Islet of Langerhans (tissue), 1 donor: ENCODE measurements around the gene ZNF267.
"Not testable (repeated sequence)": the region's sequence is repeated elsewhere in the genome, so short reads cannot be mapped to it uniquely, and the experiment has no call there.

ENCODE experiments used
- FAIRE-seq: peaks from one replicate; lab custom pipeline; 2011; peaks lifted over from hg19 to GRCh38; lab: Jason Lieb, UNC

Gene ZNF267

DNA sequence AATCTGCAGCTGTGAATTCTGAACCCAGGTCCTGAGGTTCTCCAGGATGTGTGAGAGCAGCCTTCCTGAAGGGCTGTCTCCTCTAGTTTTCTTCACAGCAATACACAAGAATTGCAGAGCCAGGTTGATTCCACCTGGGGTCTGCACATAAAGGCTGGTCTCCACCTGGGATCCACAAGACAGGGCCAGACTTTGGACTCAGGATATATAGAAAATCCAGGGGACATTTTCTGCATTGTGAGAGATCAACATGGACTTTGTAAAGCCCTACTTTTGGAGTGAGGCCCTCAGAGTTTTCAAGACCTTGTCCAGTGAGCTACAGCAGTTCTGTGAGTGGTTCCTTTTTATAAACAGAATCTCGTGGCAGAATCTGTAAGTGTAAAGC, 6.3 kb downstream of the ZNF267 start:
- no peak for FAIRE-seq

DNA sequence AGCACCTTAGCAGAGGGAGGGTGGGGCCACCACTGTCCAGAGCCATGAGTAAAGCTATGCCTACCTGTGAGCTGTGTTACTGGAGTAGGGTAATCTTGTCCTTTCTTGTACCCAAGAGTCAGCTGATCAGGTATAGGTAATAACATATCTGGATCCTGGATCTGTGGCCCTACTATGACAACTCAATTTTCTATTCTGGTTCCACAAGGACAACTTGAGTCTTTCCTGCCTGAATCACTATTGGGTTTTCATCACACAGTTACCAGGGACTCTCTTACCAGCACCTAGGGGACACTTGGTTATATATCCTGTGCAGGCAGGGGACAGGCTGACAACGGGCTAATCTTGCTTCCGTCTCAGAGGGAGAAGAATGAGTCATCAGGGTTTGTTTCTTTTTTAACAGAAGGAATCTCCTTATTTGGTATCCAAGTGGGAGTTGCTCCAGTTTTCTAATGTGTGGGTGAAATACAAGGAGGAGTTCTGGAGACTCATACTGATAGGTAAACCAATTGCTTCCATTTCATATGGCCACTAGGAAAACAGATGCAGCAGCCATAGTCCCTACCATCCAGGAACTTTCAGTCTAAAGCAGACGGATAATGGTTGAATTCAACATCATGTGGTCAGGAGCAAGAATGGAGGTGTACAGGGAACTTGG, 6.8 kb downstream of the ZNF267 start:
- no peak for FAIRE-seq

- FAIRE-seq, result no peak
Observed at GRCh38 chr16:31886227-31886626, 12.6 kb downstream of the ZNF267 start.

GRCh38 chr16:31888735-31889134, 15.1 kb downstream of the ZNF267 start:
- peak; percentile 70 for FAIRE-seq

DNA sequence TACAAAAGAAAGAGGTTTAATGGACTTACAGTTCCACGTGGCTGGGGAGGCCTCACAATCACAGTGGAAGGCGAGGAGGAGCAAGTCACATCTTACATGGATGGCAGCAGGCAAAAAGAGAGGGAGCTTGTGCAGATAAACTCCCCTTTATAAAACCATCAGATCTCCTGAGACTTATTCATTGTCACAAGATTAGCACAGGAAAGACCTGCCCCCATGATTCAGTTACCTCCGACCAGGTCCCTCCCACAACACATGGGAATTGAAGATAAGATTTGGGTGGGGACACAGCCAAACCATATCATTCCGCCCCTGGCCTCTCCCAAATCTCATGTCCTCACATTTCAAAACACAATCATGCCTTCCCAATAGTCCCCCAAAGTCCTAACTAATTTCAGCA, 18.5 kb downstream of the ZNF267 start:
- not testable (repeated sequence) for FAIRE-seq

GRCh38 chr16:31893824-31894223, 20.2 kb downstream of the ZNF267 start:
- FAIRE-seq, result no peak

DNA sequence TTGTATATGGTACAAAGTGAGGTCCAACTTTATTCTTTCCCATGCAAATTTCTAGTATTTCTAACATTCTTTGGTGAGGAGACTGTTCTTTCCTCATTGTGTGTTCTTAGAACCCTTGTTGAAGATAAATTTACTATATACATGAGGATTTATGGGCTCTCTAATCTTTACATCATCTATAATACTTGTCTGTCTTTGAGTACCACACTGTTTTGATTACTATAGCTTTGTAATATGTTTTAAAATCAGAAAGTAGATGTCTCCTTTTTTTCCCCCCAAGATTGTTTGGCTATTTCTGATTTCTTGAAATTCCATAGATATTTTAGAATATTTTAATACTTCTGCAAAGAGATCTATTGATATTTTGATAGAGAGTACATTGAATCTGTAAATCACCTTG, 23.7 kb downstream of the ZNF267 start:
- no peak for FAIRE-seq

GRCh38 chr16:31899505-31899904, 25.9 kb downstream of the ZNF267 start:
- no peak for FAIRE-seq

GRCh38 chr16:31904571-31904970, 31.0 kb downstream of the ZNF267 start:
- not testable (repeated sequence) for FAIRE-seq

- no peak for FAIRE-seq
Observed at GRCh38 chr16:31913668-31914067, 40.1 kb downstream of the ZNF267 start.

DNA sequence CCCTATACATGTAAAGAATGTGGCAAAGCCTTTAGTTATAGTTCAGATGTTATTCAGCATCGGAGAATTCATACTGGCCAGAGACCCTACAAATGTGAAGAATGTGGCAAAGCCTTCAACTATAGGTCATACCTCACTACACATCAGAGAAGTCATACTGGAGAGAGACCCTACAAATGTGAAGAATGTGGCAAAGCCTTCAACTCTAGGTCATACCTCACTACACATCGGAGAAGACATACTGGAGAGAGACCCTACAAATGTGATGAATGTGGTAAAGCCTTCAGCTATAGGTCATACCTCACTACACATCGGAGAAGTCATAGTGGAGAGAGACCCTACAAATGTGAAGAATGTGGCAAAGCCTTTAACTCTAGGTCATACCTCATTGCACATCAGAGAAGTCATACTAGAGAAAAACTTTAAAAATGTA, 42.5 kb downstream of the ZNF267 start:
- no peak for FAIRE-seq

- no peak for FAIRE-seq
Observed at GRCh38 chr16:31920373-31920772, 46.8 kb downstream of the ZNF267 start.

DNA sequence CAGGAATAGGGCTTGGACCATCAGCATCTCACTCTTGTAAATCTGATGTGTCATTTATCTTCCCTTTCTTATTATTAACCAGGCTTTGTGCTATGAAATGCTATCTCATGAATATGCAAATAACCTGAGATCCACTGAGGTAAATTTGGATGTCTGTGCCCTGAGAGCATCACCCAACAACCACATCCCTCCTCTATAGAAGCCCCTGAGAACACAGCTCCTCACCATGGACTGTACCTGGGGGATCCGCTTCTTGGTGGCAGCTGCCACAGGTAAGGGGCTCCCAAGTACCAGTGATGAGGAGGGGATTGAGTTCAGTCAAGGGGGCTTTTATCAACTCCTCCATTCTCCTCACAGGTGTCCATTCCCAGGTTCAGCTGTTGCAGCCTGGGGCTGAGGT, 78.2 kb downstream of the ZNF267 start:
- FAIRE-seq, result not testable (repeated sequence)

DNA sequence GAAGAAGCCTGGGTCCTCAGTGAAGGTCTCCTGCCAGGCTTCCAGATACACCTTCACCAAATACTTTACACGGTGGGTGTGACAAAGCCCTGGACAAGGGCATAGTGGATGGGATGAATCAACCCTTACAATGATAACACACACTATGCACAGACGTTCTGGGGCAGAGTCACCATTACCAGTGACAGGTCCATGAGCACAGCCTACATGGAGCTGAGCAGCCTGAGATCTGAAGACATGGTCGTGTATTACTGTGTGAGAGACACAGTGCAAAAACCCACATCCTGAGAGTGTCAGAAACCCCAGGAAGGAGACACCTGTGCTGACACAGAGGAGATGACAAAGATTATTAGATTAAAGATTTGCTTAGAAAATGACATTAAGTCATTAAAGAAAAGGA, 78.6 kb downstream of the ZNF267 start:
- not testable (repeated sequence) for FAIRE-seq

DNA sequence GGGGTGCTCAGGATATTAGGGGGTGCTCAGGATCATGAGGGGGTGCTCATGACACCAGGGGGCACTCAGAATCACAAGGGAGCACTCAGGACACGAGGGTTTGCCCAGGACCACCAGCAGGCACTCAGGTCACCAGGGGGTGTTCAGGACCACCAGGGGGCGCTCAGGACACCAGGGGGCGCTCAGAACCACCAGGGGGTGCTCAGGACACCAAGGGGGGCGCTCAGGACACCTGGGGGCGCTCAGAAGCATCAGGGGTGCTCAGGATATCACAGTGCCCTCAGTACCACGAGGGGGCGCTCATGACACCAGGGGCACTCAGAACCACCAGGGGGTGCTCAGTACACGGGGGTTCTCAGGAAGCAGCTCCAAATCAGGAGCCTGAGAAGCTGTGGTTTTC, 82.6 kb downstream of the ZNF267 start:
- not testable (repeated sequence) for FAIRE-seq

- FAIRE-seq, result not testable (repeated sequence)
Observed at GRCh38 chr16:31960186-31960910, 86.7 kb downstream of the ZNF267 start.
